HepG2 (cell line): Measurements from ENCODE around the gene PPIP5K2. TPM values are rescaled to one million over a fixed set of nuclear protein-coding genes. Genes with fewer than 3 reads are reported as not detected.

Experiments
- ATAC-seq: fragments of 200-7000 bp; cut with Tn5 transposase; 3 replicates; pipeline ENCODE4 v1.9.1; 2020; ENCODE audit warnings: mild to moderate bottlenecking, moderate library complexity
- BruUV-seq: library from RNA; stranded (reverse); fragments of 400-500 nt; replicated peaks from 2 replicates; lab custom pipeline; 2021; lab: Mats Ljungman, UMichigan
- CTCF ChIA-PET: fragments of 300-600 bp; formaldehyde crosslinking; extraction: SDS; loops from one replicate; lab custom pipeline; 2021; ENCODE audit warnings: low total read pairs, inconsistent platforms, low intra/inter-chr PET ratio; lab: Yijun Ruan, JAX
- POLR2A ChIA-PET: fragments of 350-600 bp; sonication (Branson Sonifier 250); formaldehyde crosslinking; loops from one replicate; lab custom pipeline; 2020; ENCODE audit warnings: antibody characterized with exemption, inconsistent platforms; lab: Yijun Ruan, JAX
- DNase-seq: peaks from one replicate; pipeline ENCODE4 v3.0.0-alpha.2; 2015; ENCODE audit warnings: low spot score
- FAIRE-seq: peaks from 3 replicates; lab custom pipeline; 2011; peaks lifted over from hg19 to GRCh38; lab: Jason Lieb, UNC
- H2AFZ ChIP-seq: one replicate; pipeline ENCODE4 v1.6.1; 2011; ENCODE audit warnings: low read length, inconsistent platforms
- H3K27ac ChIP-seq: fragments of 300-600 bp; 3 replicates; pipeline ENCODE4 v1.8.0; 2011; ENCODE audit warnings: mixed run types, mild to moderate bottlenecking, mixed read lengths, low read length, inconsistent platforms; ENCODE audit not compliant: insufficient read depth; ENCODE audit errors: extremely low read length
- H3K27me3 ChIP-seq, 2 experiments: fragments of 200-600 bp in 1 of 2; 2 replicates in 1 of 2; 3 replicates in 1 of 2; pipeline versions ENCODE4 v1.6.0 to v1.8.0; 2011; ENCODE audit warnings: low read length in 2 of 2, mild to moderate bottlenecking in 2 of 2, moderate library complexity in 2 of 2, inconsistent platforms in 1 of 2; ENCODE audit not compliant: insufficient read depth in 2 of 2, control insufficient read depth in 1 of 2
- H3K36me3 ChIP-seq, 2 experiments: fragments of 200-600 bp in 1 of 2; replicated peaks in 1 of 2; 2 replicates in 1 of 2; 3 replicates in 1 of 2; pipeline versions ENCODE4 v1.5.1 to v1.8.0; 2011; ENCODE audit warnings: low read length in 2 of 2, inconsistent platforms in 1 of 2; ENCODE audit not compliant: insufficient read depth in 2 of 2, control insufficient read depth in 1 of 2
- H3K4me1 ChIP-seq: 2 replicates; pipeline ENCODE4 v1.5.1; 2012; ENCODE audit warnings: low read length, inconsistent platforms; ENCODE audit not compliant: insufficient read depth
- H3K4me2 ChIP-seq: 2 replicates; pipeline ENCODE4 v1.6.0; 2011; ENCODE audit warnings: low read depth, low read length, inconsistent platforms
- H3K4me3 ChIP-seq, 3 experiments: fragments of 200-600 bp in 1 of 3; sonication (generic), shearing (Covaris generic) in 1 of 3; replicated peaks in 1 of 3; 2 replicates each; pipeline ENCODE4 v1.5.1; 2011 to 2016; ENCODE audit warnings: low read length in 3 of 3, inconsistent platforms in 2 of 3, low read depth in 2 of 3, mild to moderate bottlenecking in 2 of 3, control low read depth in 1 of 3, mixed read lengths in 1 of 3; ENCODE audit not compliant: insufficient read depth in 1 of 3
- H3K79me2 ChIP-seq: one replicate; pipeline ENCODE4 v1.6.1; 2011; ENCODE audit warnings: low read length, inconsistent platforms; ENCODE audit not compliant: insufficient read depth
- H3K9ac ChIP-seq: 2 replicates; pipeline ENCODE4 v1.6.0; 2011; ENCODE audit warnings: mild to moderate bottlenecking, low read depth, low read length, inconsistent platforms; ENCODE audit not compliant: insufficient read depth
- H3K9me3 ChIP-seq: 2 replicates; pipeline ENCODE4 v1.5.1; 2012; ENCODE audit warnings: mild to moderate bottlenecking, low read length
- H4K20me1 ChIP-seq: 2 replicates; pipeline ENCODE4 v1.6.0; 2011; ENCODE audit warnings: inconsistent platforms, mild to moderate bottlenecking, low read length, moderate library complexity; ENCODE audit not compliant: insufficient read depth
- SMAD9 ChIP-seq: sonication (generic); formaldehyde crosslinking; IDR thresholded peaks from 2 replicates; pipeline ENCODE4 v1.5.1; 2020; ENCODE audit warnings: mild to moderate bottlenecking, missing genetic modification reagents
- ZNF672 ChIP-seq: sonication (generic); formaldehyde crosslinking; IDR thresholded peaks from 2 replicates; pipeline ENCODE4 v1.8.1; 2022; ENCODE audit warnings: missing genetic modification reagents
- ZNF781 ChIP-seq: sonication (generic); formaldehyde crosslinking; IDR thresholded peaks from 2 replicates; pipeline ENCODE4 v1.5.1; 2020; ENCODE audit warnings: borderline replicate concordance, mild to moderate bottlenecking, missing genetic modification reagents; ENCODE audit errors: not compliant biosample characterization
- ZSCAN25 ChIP-seq: sonication (generic); formaldehyde crosslinking; IDR thresholded peaks from 2 replicates; pipeline ENCODE4 v1.8.0; 2022; ENCODE audit warnings: mild to moderate bottlenecking, missing genetic modification reagents
- WGBS: methylation state at CpG from one replicate; pipeline ENCODE4 v1.1.6; 2017; ENCODE audit warnings: low lambda C conversion rate; 5-methylcytosine and 5-hydroxymethylcytosine counted together
- in situ Hi-C: cut with HindIII; loops from 2 replicates; pipeline ENCODE4 v1.10.0; 2017; ENCODE audit warnings: low pct_unique_long_range_greater_than_20kb; ENCODE audit not compliant: extremely low pct_ligation_motif_present
- intact Hi-C: fragments of 100-400 bp; cut with micrococcal nuclease; formaldehyde crosslinking; loops from one replicate; pipeline ENCODE4 v1.10.0; 2022; ENCODE audit not compliant: unreplicated experiment
- polyA plus RNA-seq, 8 experiments: library from polyadenylated mRNA; depleted of rRNA in 3 of 8; stranded (reverse) in 7 of 8; unstranded in 1 of 8; fragments of >200 nt; fragmentation: Illumina TruSeq in 4 of 8; extraction: Trizol in 4 of 8; gene quantifications; 2 replicates each; pipeline versions ENCODE4 v1.2.1 to v1.2.3, GENCODE V29; 2011 to 2016; ENCODE audit warnings: low read depth in 4 of 8, missing spikeins in 1 of 8, mixed read lengths in 1 of 8; ENCODE audit not compliant: insufficient read depth in 1 of 8
- total RNA-seq, 5 experiments: library from RNA; depleted of rRNA; stranded (reverse); fragments of >200 nt; fragmentation: Illumina TruSeq; extraction: Trizol; gene quantifications; 2 replicates each; pipeline ENCODE4 v1.2.3, GENCODE V29; 2016; ENCODE audit warnings: low read depth in 1 of 5
- TF ChIP-seq, protein P1 (sequence below): IDR thresholded peaks from 2 replicates; pipeline ENCODE4 v1.6.1; 2018; ENCODE audit warnings: missing genetic modification reagents, mild to moderate bottlenecking, missing compliant biosample characterization
- TF ChIP-seq, protein P2 (sequence below): sonication (generic); formaldehyde crosslinking; IDR thresholded peaks from 2 replicates; pipeline ENCODE4 v1.8.1; 2022; ENCODE audit warnings: mild to moderate bottlenecking, missing genetic modification reagents
- TF ChIP-seq, protein P3 (sequence below): sonication (generic); formaldehyde crosslinking; IDR thresholded peaks from 2 replicates; pipeline ENCODE4 v1.5.0; 2020; ENCODE audit warnings: missing genetic modification reagents

Gene PPIP5K2
- total and polyA plus RNA-seq, 2 of the 13 experiments (the other 11 are each of a cell fraction or from before 2014, with no cell fraction given), result 19.7 to 45.6 TPM

DNA sequence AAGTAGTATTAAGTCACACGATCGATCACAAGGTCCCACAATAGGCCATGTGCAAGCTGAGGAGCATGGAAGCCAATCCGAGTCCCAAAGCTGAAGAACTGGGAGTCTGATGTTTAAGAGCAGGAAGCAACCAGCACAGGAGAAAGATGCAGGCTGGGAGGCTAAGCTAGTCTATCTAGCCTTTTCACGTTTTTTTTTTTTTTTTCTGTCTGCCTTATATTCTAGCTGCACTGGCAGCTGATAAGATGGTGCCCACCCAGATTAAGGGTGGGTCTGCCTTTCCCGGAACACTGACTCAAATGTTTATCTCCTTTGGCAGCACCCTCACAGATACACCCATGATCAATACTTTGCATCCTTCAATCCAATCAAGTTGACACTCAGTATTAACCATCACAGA lies 6.5 kb downstream of the PPIP5K2 start:
- H3K4me3 ChIP-seq, result no peak overlapping the region
- ChIA-PET POLR2A (no interaction called here), CTCF (no interaction called here)
- H3K4me1 ChIP-seq, result peaks cover 17% of the 10 kb centered on the region
- no peaks in the 10 kb centered on the region for H3K27me3 ChIP-seq
- H3K79me2 ChIP-seq, result peaks cover 25% of the 10 kb centered on the region
- TF ChIP-seq ZNF672 (CRISPR knock-in tag) (no peak), SMAD9 (CRISPR knock-in tag) (no peak), ZNF781 (no peak), ZSCAN25 (CRISPR knock-in tag) (no peak)
- TF ChIP-seq, protein P1, sequence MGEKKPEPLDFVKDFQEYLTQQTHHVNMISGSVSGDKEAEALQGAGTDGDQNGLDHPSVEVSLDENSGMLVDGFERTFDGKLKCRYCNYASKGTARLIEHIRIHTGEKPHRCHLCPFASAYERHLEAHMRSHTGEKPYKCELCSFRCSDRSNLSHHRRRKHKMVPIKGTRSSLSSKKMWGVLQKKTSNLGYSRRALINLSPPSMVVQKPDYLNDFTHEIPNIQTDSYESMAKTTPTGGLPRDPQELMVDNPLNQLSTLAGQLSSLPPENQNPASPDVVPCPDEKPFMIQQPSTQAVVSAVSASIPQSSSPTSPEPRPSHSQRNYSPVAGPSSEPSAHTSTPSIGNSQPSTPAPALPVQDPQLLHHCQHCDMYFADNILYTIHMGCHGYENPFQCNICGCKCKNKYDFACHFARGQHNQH (CRISPR knock-in tag), result no peak
- TF ChIP-seq, protein P2, sequence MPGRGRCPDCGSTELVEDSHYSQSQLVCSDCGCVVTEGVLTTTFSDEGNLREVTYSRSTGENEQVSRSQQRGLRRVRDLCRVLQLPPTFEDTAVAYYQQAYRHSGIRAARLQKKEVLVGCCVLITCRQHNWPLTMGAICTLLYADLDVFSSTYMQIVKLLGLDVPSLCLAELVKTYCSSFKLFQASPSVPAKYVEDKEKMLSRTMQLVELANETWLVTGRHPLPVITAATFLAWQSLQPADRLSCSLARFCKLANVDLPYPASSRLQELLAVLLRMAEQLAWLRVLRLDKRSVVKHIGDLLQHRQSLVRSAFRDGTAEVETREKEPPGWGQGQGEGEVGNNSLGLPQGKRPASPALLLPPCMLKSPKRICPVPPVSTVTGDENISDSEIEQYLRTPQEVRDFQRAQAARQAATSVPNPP, result no peak
- TF ChIP-seq, protein P3, sequence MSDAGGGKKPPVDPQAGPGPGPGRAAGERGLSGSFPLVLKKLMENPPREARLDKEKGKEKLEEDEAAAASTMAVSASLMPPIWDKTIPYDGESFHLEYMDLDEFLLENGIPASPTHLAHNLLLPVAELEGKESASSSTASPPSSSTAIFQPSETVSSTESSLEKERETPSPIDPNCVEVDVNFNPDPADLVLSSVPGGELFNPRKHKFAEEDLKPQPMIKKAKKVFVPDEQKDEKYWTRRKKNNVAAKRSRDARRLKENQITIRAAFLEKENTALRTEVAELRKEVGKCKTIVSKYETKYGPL, result no peak
- no peak overlapping the region for H3K9ac ChIP-seq
- H3K4me2 ChIP-seq, result no peak overlapping the region
- 92% methylated on average over 5 of the region's 5 CpGs for WGBS
- DNase-seq (no peak), FAIRE-seq (no peak), ATAC-seq (no peak)
- H3K27ac ChIP-seq, result no peak overlapping the region
- in situ Hi-C loops (no loop called here), intact Hi-C loops (no loop called here)
- H2AFZ ChIP-seq, result no peak overlapping the region
- no peaks in the 10 kb centered on the region for H3K9me3 ChIP-seq
- no TSS peak for BruUV-seq
- no peaks in the 10 kb centered on the region for H4K20me1 ChIP-seq
- no peaks in the 10 kb centered on the region for H3K36me3 ChIP-seq
